Lower leg skin (tissue), 4 donors: Measurements from ENCODE around the gene STAP2. TPM values are rescaled to one million over a fixed set of nuclear protein-coding genes. Genes with fewer than 3 reads are reported as not detected.

Experiments
- DNase-seq, 2 donors: peaks; one replicate each; pipeline ENCODE4 v3.0.0-alpha.2; 2019; ENCODE audit warnings: low spot score in 2 of 2
- H3K4me3 ChIP-seq: fragments of 200-600 bp; sonication (generic); 2 replicates; pipeline ENCODE4 v1.5.1; 2017; ENCODE audit warnings: mild to moderate bottlenecking, low read depth; ENCODE audit not compliant: poor library complexity, severe bottlenecking
- CTCF ChIP-seq, 3 donors: fragments of 450-650 bp; IDR thresholded peaks; one replicate each; pipeline ENCODE4 v1.5.1; 2016; ENCODE audit warnings: antibody characterized with exemption in 3 of 3, mild to moderate bottlenecking in 3 of 3, moderate library complexity in 2 of 3
- POLR2A ChIP-seq, 2 donors: fragments of 450-650 bp; IDR thresholded peaks; one replicate each; pipeline ENCODE4 v1.6.1; 2016 to 2017; ENCODE audit warnings: antibody characterized with exemption in 2 of 2, mild to moderate bottlenecking in 1 of 2, moderate library complexity in 1 of 2
- WGBS, 2 donors: methylation state at CpG; one replicate each; pipeline ENCODE4 v1.1.5; 2018; 5-methylcytosine and 5-hydroxymethylcytosine counted together
- intact Hi-C: fragments of 100-400 bp; cut with DNase I; formaldehyde crosslinking; loops from one replicate; pipeline ENCODE4 v1.15.0; 2023; ENCODE audit warnings: low total_unique reads
- total RNA-seq, 4 donors: library from RNA; depleted of rRNA; stranded (reverse); fragments of >200 nt; gene quantifications; one replicate each; pipeline ENCODE4 v1.1.0, GENCODE V29; 2016

STAP2 gene
- total RNA-seq, 4 donors from 2014 or later: 78.5 to 159 (median 122) TPM

GRCh38 chr19:4367781-4368127 lies 29.1 kb upstream of the STAP2 start:
- no peak overlapping the region for H3K4me3 ChIP-seq
- intact Hi-C loops: no loop called here
- DNase-seq: no peak
- TF ChIP-seq POLR2A (IDR thresholded peaks at IDR 0.05): no peak
- no peak for TF ChIP-seq CTCF (IDR thresholded peaks at IDR 0.05)
- 70 to 85% methylated on average over 12 of the region's 13 CpGs for WGBS, 2 donors

GRCh38 chr19:4367336-4367723 lies 28.7 kb upstream of the STAP2 start:
- DNase-seq: peak in 1 of 2 donors; percentile 82
- intact Hi-C loops: no loop called here
- 85 to 88% methylated on average over 5 to 10 of the region's 10 CpGs for WGBS, 2 donors
- no peak for TF ChIP-seq CTCF (IDR thresholded peaks at IDR 0.05)
- H3K4me3 ChIP-seq: no peak overlapping the region

GRCh38 chr19:4366666-4367335 lies 28.2 kb upstream of the STAP2 start:
- 91% methylated on average over 16 of the region's 16 CpGs for WGBS, 2 donors
- no peak for TF ChIP-seq POLR2A (IDR thresholded peaks at IDR 0.05)
- TF ChIP-seq CTCF (IDR thresholded peaks at IDR 0.05): no peak
- peak in 1 of 2 donors; percentile 83 for DNase-seq
- no peak overlapping the region for H3K4me3 ChIP-seq
- intact Hi-C loops: no loop called here

GRCh38 chr19:4365791-4366665 lies 27.4 kb upstream of the STAP2 start:
- H3K4me3 ChIP-seq: no peak overlapping the region
- DNase-seq: peak in 1 of 2 donors; percentile 82
- 94 to 98% methylated on average over 13 to 19 of the region's 19 CpGs for WGBS, 2 donors
- TF ChIP-seq CTCF (IDR thresholded peaks at IDR 0.05) (no peak), POLR2A (IDR thresholded peaks at IDR 0.05) (no peak)
- intact Hi-C loops: no loop called here

GRCh38 chr19:4365341-4365740 lies 26.7 kb upstream of the STAP2 start:
- intact Hi-C loops: no loop called here
- WGBS, 2 donors: 78% methylated on average over 8 to 16 of the region's 16 CpGs

More at GRCh38 chr19:4365341-4365740, 26.7 kb upstream of the STAP2 start:
- DNase-seq: peak in 1 of 2 donors; percentile 89
- no peak overlapping the region for H3K4me3 ChIP-seq
- TF ChIP-seq CTCF (IDR thresholded peaks at IDR 0.05): no peak
- no peak for TF ChIP-seq POLR2A (IDR thresholded peaks at IDR 0.05)
